K562 (cell line): ENCODE data around the gene EFCAB8. TPM values are rescaled to one million over a fixed set of nuclear protein-coding genes. Genes with fewer than 3 reads are reported as not detected.

Experiments
- LCOR ChIP-seq: sonication (generic); formaldehyde crosslinking; IDR thresholded peaks from 2 replicates; pipeline ENCODE4 v1.8.0; 2022; ENCODE audit warnings: mild to moderate bottlenecking, missing genetic modification reagents
- NCOR1 ChIP-seq: fragments of 450-650 bp; IDR thresholded peaks from 2 replicates; pipeline ENCODE4 v1.6.1; 2016; ENCODE audit warnings: mild to moderate bottlenecking, moderate library complexity
- RERE ChIP-seq: sonication (generic); formaldehyde crosslinking; IDR thresholded peaks from 2 replicates; pipeline ENCODE4 v1.8.0; 2023; ENCODE audit warnings: missing genetic modification reagents, mild to moderate bottlenecking, borderline replicate concordance
- SMARCA5 ChIP-seq: fragments of 450-650 bp; IDR thresholded peaks from 2 replicates; pipeline ENCODE4 v1.6.1; 2016
- SMARCE1 ChIP-seq: fragments of 450-650 bp; IDR thresholded peaks from 2 replicates; pipeline ENCODE4 v1.7.1; 2016; ENCODE audit warnings: mild to moderate bottlenecking
- ZFPM2 ChIP-seq: fragments of 250-450 bp; sonication (Bioruptor Pico); IDR thresholded peaks from 2 replicates; pipeline ENCODE4 v1.5.1; 2022; ENCODE audit warnings: mild to moderate bottlenecking
- polyA plus RNA-seq, 8 experiments: library from polyadenylated mRNA; depleted of rRNA in 4 of 8; stranded (reverse) in 5 of 8; unstranded in 3 of 8; fragments of >200 nt; fragmentation: Nextera tagmentation in 2 of 8; fragmentation: Illumina TruSeq in 1 of 8; extraction: Ambion mirVana in 2 of 8; extraction: Trizol in 1 of 8; gene quantifications; 2 replicates each; pipeline versions ENCODE4 v1.2.1 to v1.2.3, GENCODE V29; 2011 to 2014; ENCODE audit warnings: inconsistent platforms in 1 of 8, missing spikeins in 1 of 8
- total RNA-seq, 7 experiments: library from RNA; depleted of rRNA in 6 of 7; stranded (reverse); fragments of >200 nt in 6 of 7; fragmentation: Illumina TruSeq in 2 of 7; extraction: Trizol in 2 of 7; gene quantifications; 2 replicates each; pipeline versions ENCODE4 v1.2.1 to v1.2.3, GENCODE V29; 2011 to 2021; ENCODE audit warnings: low replicate concordance in 1 of 7

EFCAB8 gene
- total and polyA plus RNA-seq, 9 of the 15 experiments (the other 6 are each of a cell fraction or from before 2014, with no cell fraction given): 0.03 to 0.18 (median 0.11) TPM; not detected in 6

- no peak for TF ChIP-seq RERE (CRISPR knock-in tag)
- no peak for TF ChIP-seq ZFPM2 (CRISPR knock-in tag)
- TF ChIP-seq SMARCA5: no peak
- no peak for TF ChIP-seq LCOR (CRISPR knock-in tag)
- TF ChIP-seq SMARCE1: no peak
- no peak for TF ChIP-seq NCOR1
These were observed 118.7 kb downstream of the EFCAB8 start (continued) for GRCh38 chr20:32977281-32978008.
